ENCODE data around the gene DHRS13.
"Not testable (repeated sequence)": the region's sequence is repeated elsewhere in the genome, so short reads cannot be mapped to it uniquely, and the experiment has no call there.

DHRS13 gene

GRCh38 chr17:28879886-28880571 is 22.9 kb downstream of the DHRS13 start:
- DNase-seq, result no peak

- DNase-seq, result no peak
Observed at GRCh38 chr17:28878981-28879380, 23.9 kb downstream of the DHRS13 start.

GRCh38 chr17:28878158-28878910 is 24.5 kb downstream of the DHRS13 start:
- no peak for DNase-seq

GRCh38 chr17:28877150-28877711 is 25.6 kb downstream of the DHRS13 start:
- DNase-seq, result not testable (repeated sequence)

- DNase-seq, result no peak
Observed at GRCh38 chr17:28875848-28876550, 26.9 kb downstream of the DHRS13 start.

GRCh38 chr17:28874750-28875149 is 28.1 kb downstream of the DHRS13 start:
- no peak for DNase-seq

- DNase-seq, result no peak
Observed at GRCh38 chr17:28873839-28874238, 29.0 kb downstream of the DHRS13 start.

- peak; percentile 17 to 25 for DNase-seq
Observed at GRCh38 chr17:28871056-28871579, 31.8 kb downstream of the DHRS13 start.

- DNase-seq, result no peak
Observed at GRCh38 chr17:28867276-28867675, 35.6 kb downstream of the DHRS13 start.

GRCh38 chr17:28865946-28866752 is 36.7 kb downstream of the DHRS13 start:
- DNase-seq, result no peak

GRCh38 chr17:28864991-28865849 is 37.7 kb downstream of the DHRS13 start:
- DNase-seq, result no peak

- DNase-seq, result no peak
Observed at GRCh38 chr17:28863953-28864352, 38.9 kb downstream of the DHRS13 start.

GRCh38 chr17:28862561-28862960 is 40.3 kb downstream of the DHRS13 start:
- no peak for DNase-seq

- no peak for DNase-seq
Observed at GRCh38 chr17:28861393-28862203, 41.3 kb downstream of the DHRS13 start.

- no peak for DNase-seq
Observed at GRCh38 chr17:28860363-28860808, 42.5 kb downstream of the DHRS13 start.

- DNase-seq, result no peak
Observed at GRCh38 chr17:28858801-28859355, 44.0 kb downstream of the DHRS13 start.

GRCh38 chr17:28857905-28858800 is 44.7 kb downstream of the DHRS13 start:
- DNase-seq, result no peak

GRCh38 chr17:28856028-28856574 is 46.8 kb downstream of the DHRS13 start:
- no peak for DNase-seq

- no peak for DNase-seq
Observed at GRCh38 chr17:28855336-28855679, 47.6 kb downstream of the DHRS13 start.

All from stimulated activated CD4-positive, alpha-beta T cell treated with anti-CD3 and anti-CD28 coated beads, Interleukin-2, amount 100 ng/mL, for 48 hours (primary cell).